ENCODE data around the gene CPAMD8. TPM values are rescaled to one million over a fixed set of nuclear protein-coding genes. Genes with fewer than 3 reads are reported as not detected.

Gene CPAMD8
- total and polyA plus RNA-seq, 10 of the 15 experiments (the other 5 are each of a cell fraction or from before 2014, with no cell fraction given), result 0.12 to 0.97 (median 0.25) TPM; not detected in 3

DNA sequence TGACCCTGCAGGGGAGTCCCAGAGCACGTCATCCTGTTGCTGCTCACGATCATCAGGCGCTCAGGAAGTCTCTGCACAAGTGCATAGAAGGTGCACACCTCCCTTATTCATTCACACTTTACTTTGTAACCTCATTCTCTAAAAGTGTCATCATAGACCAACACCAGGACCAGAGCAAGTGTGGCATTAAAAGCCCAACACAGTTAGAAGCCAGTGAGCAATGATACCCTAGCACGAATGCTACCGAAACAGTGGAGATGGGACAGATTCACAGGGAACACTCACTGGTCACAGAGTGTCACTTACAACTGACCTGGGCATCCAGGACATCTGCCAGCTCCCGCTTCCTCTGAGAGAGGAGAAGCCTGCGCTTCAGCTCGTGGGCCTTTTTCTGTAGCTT is 31.6 kb upstream of the CPAMD8 start:
- Histone ChIP-seq H3K9ac (ENCODE audit: control insufficient read depth, insufficient read depth, low read length) (no peak overlapping the region), H2AFZ (ENCODE audit: control insufficient read depth, low read depth, low read length) (no peak overlapping the region), H3K27ac (ENCODE audit: control insufficient read depth, insufficient read depth) (no peak overlapping the region), H3K27me3 (replicated peaks in 1 of 2; ENCODE audit: control insufficient read depth in 2 of 2, insufficient read depth in 2 of 2, low read length in 1 of 2) (no peaks in the 10 kb centered on the region), H3K79me2 (ENCODE audit: control insufficient read depth, insufficient read depth, low read length) (no peaks in the 10 kb centered on the region; the same call in 1 of the 2 replicates), H3K4me3 (no peak overlapping the region), H3K9me3 (replicated peaks; ENCODE audit: control insufficient read depth, insufficient read depth, low read length) (no peaks in the 10 kb centered on the region), H3K4me1 (ENCODE audit: control insufficient read depth, insufficient read depth, low read length) (peaks cover 2% of the 10 kb centered on the region; the same call in 1 of the 2 replicates), H3K4me2 (ENCODE audit: control insufficient read depth, insufficient read depth) (no peak overlapping the region), H3K36me3 (ENCODE audit: control insufficient read depth in 2 of 2, insufficient read depth in 2 of 2, low read length in 1 of 2) (peaks cover 15 to 28% of the 10 kb centered on the region in 2 experiments), H4K20me1 (ENCODE audit: control insufficient read depth, insufficient read depth) (no peaks in the 10 kb centered on the region)
- ChIA-PET SMC1A (ENCODE audit: uncharacterized antibody, unreplicated experiment) (no interaction called here), RAD21 (ENCODE audit: unreplicated experiment) (no interaction called here), CTCF (no interaction called here), POLR2A (interaction anchor here (0.6 kb wide), 1 partner anchor 172 kb away, joined by 3 read pairs; no protein-coding TSS in a partner anchor)
- BruUV-seq (replicated peaks), result no TSS peak
- ATAC-seq, result no peak
- DNase-seq (ENCODE audit: low read depth, low spot score), result no peak
- intact Hi-C loops (cut with micrococcal nuclease; ENCODE audit: unreplicated experiment), result no loop called here
- in situ Hi-C loops (cut with MboI), result no loop called here
- TF ChIP-seq, protein P1, sequence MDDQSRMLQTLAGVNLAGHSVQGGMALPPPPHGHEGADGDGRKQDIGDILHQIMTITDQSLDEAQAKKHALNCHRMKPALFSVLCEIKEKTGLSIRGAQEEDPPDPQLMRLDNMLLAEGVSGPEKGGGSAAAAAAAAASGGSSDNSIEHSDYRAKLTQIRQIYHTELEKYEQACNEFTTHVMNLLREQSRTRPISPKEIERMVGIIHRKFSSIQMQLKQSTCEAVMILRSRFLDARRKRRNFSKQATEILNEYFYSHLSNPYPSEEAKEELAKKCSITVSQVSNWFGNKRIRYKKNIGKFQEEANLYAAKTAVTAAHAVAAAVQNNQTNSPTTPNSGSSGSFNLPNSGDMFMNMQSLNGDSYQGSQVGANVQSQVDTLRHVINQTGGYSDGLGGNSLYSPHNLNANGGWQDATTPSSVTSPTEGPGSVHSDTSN (IDR thresholded peaks at IDR 0.05; ENCODE audit: insufficient replicate concordance, low read depth, low read length), result no peak
- TF ChIP-seq, protein P2, sequence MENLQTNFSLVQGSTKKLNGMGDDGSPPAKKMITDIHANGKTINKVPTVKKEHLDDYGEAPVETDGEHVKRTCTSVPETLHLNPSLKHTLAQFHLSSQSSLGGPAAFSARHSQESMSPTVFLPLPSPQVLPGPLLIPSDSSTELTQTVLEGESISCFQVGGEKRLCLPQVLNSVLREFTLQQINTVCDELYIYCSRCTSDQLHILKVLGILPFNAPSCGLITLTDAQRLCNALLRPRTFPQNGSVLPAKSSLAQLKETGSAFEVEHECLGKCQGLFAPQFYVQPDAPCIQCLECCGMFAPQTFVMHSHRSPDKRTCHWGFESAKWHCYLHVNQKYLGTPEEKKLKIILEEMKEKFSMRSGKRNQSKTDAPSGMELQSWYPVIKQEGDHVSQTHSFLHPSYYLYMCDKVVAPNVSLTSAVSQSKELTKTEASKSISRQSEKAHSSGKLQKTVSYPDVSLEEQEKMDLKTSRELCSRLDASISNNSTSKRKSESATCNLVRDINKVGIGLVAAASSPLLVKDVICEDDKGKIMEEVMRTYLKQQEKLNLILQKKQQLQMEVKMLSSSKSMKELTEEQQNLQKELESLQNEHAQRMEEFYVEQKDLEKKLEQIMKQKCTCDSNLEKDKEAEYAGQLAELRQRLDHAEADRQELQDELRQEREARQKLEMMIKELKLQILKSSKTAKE (IDR thresholded peaks at IDR 0.05; ENCODE audit: low read depth, poor library complexity, severe bottlenecking), result no peak
- TF ChIP-seq, protein P3, sequence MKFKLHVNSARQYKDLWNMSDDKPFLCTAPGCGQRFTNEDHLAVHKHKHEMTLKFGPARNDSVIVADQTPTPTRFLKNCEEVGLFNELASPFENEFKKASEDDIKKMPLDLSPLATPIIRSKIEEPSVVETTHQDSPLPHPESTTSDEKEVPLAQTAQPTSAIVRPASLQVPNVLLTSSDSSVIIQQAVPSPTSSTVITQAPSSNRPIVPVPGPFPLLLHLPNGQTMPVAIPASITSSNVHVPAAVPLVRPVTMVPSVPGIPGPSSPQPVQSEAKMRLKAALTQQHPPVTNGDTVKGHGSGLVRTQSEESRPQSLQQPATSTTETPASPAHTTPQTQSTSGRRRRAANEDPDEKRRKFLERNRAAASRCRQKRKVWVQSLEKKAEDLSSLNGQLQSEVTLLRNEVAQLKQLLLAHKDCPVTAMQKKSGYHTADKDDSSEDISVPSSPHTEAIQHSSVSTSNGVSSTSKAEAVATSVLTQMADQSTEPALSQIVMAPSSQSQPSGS (IDR thresholded peaks at IDR 0.05; ENCODE audit: low read length), result no peak
- WGBS (ENCODE audit: insufficient coverage, insufficient replicate concordance, low lambda C conversion rate, missing lambda C conversion rate), result 93% methylated on average over 8 of the region's 8 CpGs
- no peak for FAIRE-seq

Measured in GM12878 (cell line).